ENCODE data around the gene ZNF132.
A peak's percentile ranks its signal among the peaks of the same experiment; 100 is the strongest.

Gene ZNF132

DNA sequence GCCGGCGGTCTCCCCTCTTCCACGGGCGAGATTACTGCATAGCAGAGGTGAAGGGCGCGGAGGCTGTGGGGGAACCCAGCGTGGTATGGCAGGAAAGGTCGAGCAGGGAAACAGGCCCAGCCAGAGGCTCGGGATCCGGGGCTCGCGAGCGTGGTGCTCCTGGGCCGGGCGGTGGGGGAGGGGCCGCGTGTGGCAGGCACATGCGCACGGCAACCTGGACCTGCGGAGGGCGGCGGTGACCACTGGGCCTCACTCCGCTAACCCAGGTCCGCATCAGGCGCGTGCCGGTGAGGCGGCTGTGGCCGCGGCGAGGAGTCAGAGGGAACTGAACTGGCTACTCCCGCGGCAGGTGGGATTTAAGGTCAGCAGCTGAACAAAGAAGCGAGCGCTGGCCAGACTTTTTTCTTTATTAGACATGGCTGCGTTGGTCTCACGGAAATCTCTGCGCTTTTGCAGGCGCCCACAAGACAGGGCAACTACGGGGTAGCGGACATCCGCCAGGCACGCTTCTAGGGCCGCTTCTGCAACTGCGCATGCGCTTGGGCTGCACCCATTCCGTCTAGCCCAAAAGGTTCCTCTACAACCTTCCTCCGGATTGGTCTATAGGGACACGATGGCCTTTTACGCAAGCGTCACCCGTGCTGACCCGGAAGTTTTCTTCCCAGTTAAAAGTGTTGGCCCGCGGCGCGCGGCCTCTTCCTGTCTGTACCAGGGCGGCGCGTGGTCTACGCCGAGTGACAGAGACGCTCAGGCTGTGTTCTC, 53.2 kb downstream of the ZNF132 start, which contains the start of gene RPS5:
Gene RPS5 (plus strand): TSS at position 694 of the 762 bp plus-strand sequence. CDS start 869 bp downstream, outside the sequence.
- DNase-seq: peak; percentile 98

DNA sequence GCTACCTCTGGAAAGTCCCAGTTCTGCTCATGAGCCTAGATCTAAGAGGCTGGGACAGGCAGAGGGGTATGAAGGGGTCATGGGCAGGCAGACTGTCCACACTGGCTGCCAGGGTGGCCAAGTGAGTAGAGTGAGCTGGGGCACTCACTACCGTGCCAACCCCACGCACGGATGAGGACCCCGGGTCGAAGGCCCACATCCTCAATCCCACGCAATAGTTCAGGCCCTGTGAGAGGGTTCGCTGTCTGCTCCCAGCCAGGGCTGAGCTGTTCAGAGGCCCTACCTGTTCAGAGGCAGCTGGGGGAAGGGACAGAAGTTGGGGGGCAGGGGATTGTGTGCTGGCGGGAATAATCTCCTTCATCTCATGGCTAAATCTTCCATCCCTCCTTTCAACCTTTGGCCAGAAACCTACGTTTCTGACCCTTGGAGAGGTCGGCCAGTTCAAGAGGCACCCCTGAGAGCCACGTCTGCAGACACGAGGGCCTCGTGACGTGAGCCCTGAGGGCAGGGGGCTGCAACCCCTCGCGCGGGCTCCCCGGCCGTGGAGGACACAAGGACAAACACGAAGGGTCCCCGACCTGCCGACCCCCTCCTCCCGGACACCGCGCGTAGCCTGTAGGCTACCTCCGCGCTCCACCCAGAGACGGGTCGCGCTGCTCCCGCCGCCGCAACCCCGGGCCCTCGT, 53.9 kb downstream of the ZNF132 start:
- no peak for DNase-seq

DNA sequence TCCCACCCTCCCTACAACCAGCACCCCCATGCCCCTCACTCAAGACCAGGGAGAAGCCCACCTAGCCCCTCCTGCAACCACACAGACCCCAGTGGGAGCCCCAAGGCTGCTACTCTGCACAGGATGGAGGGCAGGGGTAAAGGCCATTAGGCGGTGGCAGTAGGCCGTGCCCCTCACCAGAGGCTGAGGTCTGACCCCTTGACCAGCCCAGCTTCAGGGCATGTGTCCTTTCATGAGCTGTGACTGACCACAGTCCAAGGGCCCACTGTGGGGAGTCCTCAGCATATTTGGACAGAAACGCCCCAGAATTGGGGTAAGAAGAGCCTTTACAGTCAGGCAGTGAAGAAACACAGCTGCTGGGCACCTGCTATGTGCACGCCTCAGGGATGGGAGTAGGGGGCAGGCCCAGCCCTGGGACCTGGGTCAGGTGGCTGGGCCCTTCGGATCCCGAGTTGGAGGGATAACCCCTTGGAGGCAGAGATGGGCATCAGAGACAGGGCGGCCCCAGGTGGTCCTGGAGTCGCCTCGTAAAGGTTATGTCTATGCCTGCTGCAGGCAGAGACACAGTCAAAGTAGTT, 54.6 kb downstream of the ZNF132 start:
- no peak for DNase-seq

DNA sequence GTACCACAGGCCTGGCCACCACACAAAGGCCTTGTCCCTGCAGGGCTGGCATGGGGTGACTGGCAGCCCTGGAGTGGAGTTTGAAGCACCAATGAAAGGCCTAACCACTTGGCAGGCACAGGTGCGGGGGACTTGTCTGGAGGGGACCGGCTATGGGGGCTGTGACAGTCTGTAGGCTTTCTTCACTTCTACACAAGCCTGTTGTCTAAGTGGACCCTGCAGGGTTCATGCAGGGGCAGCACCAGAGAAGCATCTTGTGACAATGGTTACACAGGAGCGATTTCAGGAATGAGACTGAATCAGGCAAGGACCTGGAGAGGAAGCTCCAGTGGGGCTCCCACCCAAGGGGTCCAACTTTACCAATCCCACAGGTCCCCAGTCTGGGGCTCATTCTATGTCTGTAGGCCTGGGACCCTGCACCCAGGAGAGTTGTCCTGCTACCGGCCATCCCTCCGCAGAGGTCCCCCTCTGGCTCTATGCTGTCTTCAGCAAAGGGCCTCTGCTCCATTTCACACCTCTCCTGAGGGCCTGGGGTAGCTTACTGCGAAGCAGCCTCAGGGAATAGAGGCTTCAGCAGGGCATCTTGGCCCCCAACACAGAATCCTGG, 56.9 kb downstream of the ZNF132 start:
- no peak for DNase-seq

Measured in Kasumi-1 (cell line).